HL-60 (cell line): Measurements from ENCODE around the gene LAX1.
"Not testable (repeated sequence)": the region's sequence is repeated elsewhere in the genome, so short reads cannot be mapped to it uniquely, and the experiment has no call there.

ENCODE experiments used
- DNase-seq, 2 experiments: peaks; one replicate each; pipeline ENCODE4 v3.0.0-alpha.2; 2010 to 2020; ENCODE audit warnings: low read depth in 1 of 2, low spot score in 1 of 2
- H3K27ac ChIP-seq: fragments of 250-450 bp; sonication (Bioruptor Pico); replicated peaks from 2 replicates; pipeline ENCODE4 v1.5.1; 2020; ENCODE audit warnings: mild to moderate bottlenecking, moderate library complexity
- H3K27me3 ChIP-seq: fragments of 250-450 bp; sonication (Bioruptor Pico); 2 replicates; pipeline ENCODE4 v1.5.1; 2021; ENCODE audit warnings: mild to moderate bottlenecking, moderate library complexity; ENCODE audit not compliant: insufficient read depth, poor library complexity, severe bottlenecking
- H3K4me3 ChIP-seq: replicated peaks from 2 replicates; pipeline ENCODE4 v1.5.1; 2011; ENCODE audit warnings: mild to moderate bottlenecking, control low read depth, low read length; ENCODE audit not compliant: insufficient read depth
- GABPA ChIP-seq: IDR thresholded peaks from 2 replicates; pipeline ENCODE4 v1.6.1; 2012; ENCODE audit warnings: low read depth
- POLR2AphosphoS5 ChIP-seq: IDR thresholded peaks from 2 replicates; pipeline ENCODE4 v1.6.1; 2012; ENCODE audit warnings: low read depth
- SPI1 ChIP-seq: IDR thresholded peaks from 2 replicates; pipeline ENCODE4 v1.6.1; 2012; ENCODE audit warnings: low read depth, mild to moderate bottlenecking, borderline replicate concordance
- TF ChIP-seq, protein P1 (sequence below): IDR thresholded peaks from one replicate; pipeline ENCODE4 v1.5.1; 2011; ENCODE audit warnings: low read length, control low read depth, inconsistent platforms; ENCODE audit not compliant: insufficient read depth
- TF ChIP-seq, protein P2 (sequence below): IDR thresholded peaks from 2 replicates; pipeline ENCODE4 v1.6.1; 2012; ENCODE audit warnings: low read depth; ENCODE audit not compliant: insufficient replicate concordance

LAX1 gene

DNA sequence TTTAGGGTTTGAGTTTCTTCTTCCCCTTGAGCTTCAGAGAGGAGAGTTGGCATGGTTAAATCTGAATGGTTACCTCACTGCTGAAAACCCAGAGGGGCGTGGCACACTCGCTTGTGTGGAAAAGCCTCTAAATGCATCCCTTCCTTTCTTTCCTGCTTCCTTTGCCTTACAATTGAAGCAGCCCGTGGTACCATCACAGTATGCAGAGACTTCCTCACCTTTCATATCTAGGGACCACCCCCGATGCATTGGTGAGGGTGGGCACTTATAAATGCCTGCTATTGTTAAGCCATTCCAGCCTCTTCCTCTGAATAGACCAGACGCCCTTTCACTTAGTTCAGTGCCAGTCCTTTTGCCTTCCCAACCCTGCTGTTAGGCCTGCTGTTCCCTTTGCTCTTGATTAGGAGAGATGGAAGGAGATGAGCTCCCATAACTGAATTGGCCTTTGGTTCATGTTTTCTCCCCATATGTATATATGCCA lies 21.9 kb upstream of the LAX1 start:
- TF ChIP-seq, protein P1, sequence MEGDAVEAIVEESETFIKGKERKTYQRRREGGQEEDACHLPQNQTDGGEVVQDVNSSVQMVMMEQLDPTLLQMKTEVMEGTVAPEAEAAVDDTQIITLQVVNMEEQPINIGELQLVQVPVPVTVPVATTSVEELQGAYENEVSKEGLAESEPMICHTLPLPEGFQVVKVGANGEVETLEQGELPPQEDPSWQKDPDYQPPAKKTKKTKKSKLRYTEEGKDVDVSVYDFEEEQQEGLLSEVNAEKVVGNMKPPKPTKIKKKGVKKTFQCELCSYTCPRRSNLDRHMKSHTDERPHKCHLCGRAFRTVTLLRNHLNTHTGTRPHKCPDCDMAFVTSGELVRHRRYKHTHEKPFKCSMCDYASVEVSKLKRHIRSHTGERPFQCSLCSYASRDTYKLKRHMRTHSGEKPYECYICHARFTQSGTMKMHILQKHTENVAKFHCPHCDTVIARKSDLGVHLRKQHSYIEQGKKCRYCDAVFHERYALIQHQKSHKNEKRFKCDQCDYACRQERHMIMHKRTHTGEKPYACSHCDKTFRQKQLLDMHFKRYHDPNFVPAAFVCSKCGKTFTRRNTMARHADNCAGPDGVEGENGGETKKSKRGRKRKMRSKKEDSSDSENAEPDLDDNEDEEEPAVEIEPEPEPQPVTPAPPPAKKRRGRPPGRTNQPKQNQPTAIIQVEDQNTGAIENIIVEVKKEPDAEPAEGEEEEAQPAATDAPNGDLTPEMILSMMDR, result no peak
- TF ChIP-seq GABPA (no peak), SPI1 (no peak), POLR2AphosphoS5 (no peak)
- TF ChIP-seq, protein P2, sequence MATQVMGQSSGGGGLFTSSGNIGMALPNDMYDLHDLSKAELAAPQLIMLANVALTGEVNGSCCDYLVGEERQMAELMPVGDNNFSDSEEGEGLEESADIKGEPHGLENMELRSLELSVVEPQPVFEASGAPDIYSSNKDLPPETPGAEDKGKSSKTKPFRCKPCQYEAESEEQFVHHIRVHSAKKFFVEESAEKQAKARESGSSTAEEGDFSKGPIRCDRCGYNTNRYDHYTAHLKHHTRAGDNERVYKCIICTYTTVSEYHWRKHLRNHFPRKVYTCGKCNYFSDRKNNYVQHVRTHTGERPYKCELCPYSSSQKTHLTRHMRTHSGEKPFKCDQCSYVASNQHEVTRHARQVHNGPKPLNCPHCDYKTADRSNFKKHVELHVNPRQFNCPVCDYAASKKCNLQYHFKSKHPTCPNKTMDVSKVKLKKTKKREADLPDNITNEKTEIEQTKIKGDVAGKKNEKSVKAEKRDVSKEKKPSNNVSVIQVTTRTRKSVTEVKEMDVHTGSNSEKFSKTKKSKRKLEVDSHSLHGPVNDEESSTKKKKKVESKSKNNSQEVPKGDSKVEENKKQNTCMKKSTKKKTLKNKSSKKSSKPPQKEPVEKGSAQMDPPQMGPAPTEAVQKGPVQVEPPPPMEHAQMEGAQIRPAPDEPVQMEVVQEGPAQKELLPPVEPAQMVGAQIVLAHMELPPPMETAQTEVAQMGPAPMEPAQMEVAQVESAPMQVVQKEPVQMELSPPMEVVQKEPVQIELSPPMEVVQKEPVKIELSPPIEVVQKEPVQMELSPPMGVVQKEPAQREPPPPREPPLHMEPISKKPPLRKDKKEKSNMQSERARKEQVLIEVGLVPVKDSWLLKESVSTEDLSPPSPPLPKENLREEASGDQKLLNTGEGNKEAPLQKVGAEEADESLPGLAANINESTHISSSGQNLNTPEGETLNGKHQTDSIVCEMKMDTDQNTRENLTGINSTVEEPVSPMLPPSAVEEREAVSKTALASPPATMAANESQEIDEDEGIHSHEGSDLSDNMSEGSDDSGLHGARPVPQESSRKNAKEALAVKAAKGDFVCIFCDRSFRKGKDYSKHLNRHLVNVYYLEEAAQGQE, result no peak
- Histone ChIP-seq H3K4me3 (no peak overlapping the region), H3K27ac (no peak overlapping the region; the same call in 1 of the 2 replicates), H3K27me3 (no peaks in the 10 kb centered on the region)
- no peak for DNase-seq

DNA sequence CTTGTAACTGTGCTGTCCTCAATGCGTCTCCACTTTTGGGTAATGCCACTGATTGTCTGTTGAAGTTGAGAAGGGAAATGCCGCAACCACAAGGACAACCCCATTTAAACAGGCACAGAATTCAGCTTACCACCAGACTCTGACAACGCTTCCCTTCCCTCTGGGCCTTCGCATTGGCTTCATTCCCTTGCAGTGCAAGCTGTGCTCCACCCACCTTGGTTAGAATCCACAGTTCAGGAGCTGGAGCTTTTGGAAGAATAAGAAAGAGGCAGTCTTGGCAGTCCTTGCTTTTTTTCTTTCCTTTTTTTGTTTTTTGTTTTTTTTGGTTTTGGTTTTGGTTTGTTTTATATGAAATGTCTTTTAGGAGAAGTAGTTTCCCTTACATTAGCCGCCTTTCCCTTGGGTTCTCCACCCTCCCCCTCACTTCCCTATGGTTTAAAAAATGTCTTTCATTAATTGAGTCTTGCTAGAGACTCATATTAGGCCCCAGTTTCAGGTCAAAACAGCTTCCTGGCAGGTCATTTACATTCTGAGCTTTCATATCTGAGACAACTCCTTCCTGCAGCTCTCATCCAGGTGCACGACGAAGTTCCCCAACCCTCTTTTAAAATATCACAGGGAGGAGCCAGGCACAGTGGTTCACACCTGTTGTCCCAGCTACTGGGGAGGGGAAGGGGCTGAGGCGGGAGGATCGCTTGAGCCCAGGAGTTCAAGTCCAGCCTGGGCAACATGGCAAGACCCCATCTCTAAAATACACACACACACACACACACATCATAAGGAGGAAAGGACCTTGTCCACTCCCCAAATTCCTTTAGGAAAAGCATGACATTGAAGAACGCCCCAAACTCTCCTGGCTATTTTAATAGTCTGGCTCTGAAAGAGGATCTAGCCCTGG lies 20.7 kb upstream of the LAX1 start:
- DNase-seq, result peak; percentile 25 to 73
- Histone ChIP-seq H3K27ac (peak overlapping the region; percentile 27), H3K4me3 (no peak overlapping the region), H3K27me3 (no peaks in the 10 kb centered on the region)
- TF ChIP-seq, protein P1, result no peak
- peak; percentile 39; the same call in 1 of the 2 replicates for TF ChIP-seq SPI1

DNA sequence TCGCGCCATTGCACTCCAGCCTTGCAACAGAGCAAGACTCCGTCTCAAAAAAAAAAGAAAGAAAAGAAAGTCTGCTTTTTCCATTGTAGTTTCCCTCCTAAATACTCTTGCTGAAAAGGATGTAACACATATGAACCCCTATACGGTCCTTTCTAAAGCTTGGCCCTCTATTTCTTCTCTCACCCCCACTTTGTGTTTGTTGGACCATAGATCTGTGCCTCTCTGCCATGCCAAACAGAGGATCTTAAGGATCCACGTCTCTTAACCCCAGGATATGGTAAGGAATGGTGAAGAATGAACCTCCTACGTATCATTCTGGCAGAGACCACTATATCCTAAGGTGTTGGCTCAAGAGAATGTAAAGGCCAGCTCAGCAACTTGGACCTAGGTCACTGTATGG lies 18.7 kb upstream of the LAX1 start:
- TF ChIP-seq, protein P2, result no peak
- no peak for DNase-seq
- H3K27me3 ChIP-seq, result no peaks in the 10 kb centered on the region
- no peak overlapping the region for H3K4me3 ChIP-seq
- no peak overlapping the region for H3K27ac ChIP-seq

DNA sequence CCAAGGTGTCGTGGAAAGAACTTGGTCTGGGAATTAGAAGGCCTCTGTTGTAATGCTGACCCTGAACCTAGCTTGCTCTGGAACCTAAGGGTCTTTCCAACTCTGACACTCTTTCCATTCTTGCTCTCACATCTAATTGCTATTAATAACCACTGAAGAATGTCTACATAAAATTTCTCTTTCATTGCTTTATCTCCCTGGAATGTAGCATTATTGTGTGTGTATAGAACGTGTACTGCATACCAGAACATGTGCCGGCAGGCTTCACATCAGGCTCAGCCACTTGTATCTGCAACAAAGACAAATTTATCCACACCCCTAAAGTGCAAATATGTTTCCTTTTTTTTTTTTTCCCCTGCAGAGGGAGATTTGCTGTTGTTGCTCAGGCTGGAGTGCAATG lies 13.9 kb upstream of the LAX1 start:
- TF ChIP-seq SPI1 (no peak), POLR2AphosphoS5 (no peak), GABPA (no peak)
- Histone ChIP-seq H3K27me3 (no peaks in the 10 kb centered on the region), H3K27ac (no peak overlapping the region), H3K4me3 (no peak overlapping the region)
- DNase-seq, result no peak

DNA sequence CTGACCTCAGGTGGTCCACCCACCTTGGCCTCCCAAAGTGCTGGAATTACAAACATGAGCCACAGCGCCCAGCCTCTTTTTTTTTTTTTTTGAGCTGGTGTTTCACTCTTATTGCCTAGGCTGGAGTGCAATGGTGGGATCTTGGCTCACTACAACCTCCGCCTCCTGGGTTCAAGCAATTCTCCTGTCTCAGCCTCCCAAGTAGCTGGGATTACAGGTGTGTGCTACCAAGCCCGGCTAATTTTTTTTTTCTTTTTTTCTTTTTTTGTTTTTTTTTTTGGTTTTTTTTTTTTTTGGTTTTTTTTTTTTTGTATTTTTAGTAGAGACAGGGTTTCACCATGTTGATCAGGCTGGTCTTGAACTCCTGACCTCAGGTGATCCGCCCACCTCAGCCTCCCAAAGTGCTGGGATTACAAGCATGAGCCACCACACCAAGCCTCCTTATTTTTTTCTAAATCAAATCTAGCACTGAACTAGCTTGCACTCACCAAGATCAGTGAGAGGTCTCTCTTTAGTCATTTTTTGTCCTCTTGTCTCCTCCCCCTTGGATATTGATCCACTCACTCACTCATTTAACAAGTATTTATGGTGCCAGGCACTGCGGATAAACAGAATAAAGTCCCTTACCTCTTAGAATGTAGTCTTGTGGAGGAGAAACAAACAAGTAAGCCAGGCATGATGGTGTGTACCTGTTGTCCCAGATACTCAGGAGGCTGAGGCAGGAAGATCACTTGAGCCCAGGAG lies 13.2 kb upstream of the LAX1 start:
- H3K4me3 ChIP-seq, H3K27me3 ChIP-seq, H3K27ac ChIP-seq, DNase-seq: not testable (repeated sequence)
